CD1c-positive myeloid dendritic cell (primary cell): ENCODE measurements around the gene ACADS.

Experiments used
- DNase-seq: peaks from one replicate; pipeline ENCODE4 v3.0.0-alpha.2; 2016; ENCODE audit errors: extremely low spot score

Gene ACADS

GRCh38 chr12:120700886-120701285 lies 24.7 kb upstream of the ACADS start:
- DNase-seq = no peak

GRCh38 chr12:120702637-120703036 lies 23.0 kb upstream of the ACADS start:
- DNase-seq = no peak

DNA sequence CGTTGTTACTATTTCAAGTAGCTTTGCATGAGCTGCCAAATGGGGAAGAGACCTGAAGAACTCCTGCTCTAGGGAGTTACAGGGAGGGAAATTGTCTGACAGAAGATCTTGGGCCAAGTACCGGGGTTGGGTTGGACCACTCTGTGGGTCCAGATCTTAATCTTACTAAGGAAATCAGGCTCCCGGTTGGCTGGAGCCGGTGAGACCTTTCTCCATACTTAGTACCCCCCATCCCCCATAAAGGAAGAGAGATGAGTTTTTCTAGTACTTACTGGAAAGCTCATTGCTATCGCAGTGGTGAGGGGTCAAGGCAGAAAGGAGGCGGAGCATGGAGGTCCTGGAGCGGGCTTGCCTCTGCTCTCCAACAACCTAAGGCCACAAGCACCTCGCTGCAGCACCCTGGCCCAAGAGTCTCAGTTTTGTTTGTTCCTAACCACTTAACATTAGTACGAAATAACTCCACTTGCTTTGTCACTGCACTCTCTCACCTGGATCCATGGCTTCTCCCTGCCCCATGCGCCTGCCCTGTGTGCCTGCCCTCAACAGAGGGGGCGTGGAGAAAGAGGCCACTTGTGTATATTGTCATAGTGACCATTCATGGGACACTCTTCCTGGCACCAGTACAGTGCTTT lies 22.2 kb upstream of the ACADS start:
- DNase-seq = no peak

GRCh38 chr12:120705618-120706017 lies 20.0 kb upstream of the ACADS start:
- DNase-seq = no peak

- DNase-seq = no peak
Measured at GRCh38 chr12:120706029-120706428, 19.6 kb upstream of the ACADS start.

- DNase-seq = no peak
Measured at GRCh38 chr12:120708651-120709050, 17.0 kb upstream of the ACADS start.

- DNase-seq = peak; percentile 63
Measured at GRCh38 chr12:120710031-120710804, 15.4 kb upstream of the ACADS start, which contains the start of gene UNC119B. Gene UNC119B (plus strand): TSS chr12:120710458. CDS start chr12:120710475, 17 bp downstream.

DNA sequence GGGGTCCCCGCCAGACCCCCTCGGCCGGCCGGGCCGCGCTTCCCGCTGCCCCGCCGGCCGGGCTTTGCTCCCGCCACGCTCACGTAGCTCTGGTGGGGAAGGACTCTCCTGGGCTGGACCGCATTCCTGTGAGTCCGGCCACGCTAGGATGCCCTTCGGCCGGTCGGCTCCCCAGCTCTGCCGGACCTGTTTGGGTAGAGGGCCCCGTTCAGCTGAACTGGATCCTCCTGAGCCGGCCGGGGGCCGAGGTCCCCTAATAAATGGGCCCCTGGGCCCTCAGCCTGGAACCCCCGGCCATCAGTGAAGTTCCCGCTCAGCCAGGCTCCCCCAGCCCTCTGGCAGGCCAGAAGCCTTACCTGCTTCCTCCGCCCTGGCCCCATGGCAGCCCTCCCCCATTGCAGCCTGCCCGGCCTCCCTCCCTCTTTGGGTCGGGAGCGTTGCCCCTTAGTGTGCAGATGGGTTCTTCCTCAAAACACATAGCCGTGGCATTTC lies 14.8 kb upstream of the ACADS start:
- DNase-seq = peak; percentile 11

- no peak for DNase-seq
Measured at GRCh38 chr12:120711411-120711810, 14.2 kb upstream of the ACADS start.

- no peak for DNase-seq
Measured at GRCh38 chr12:120712610-120713009, 13.0 kb upstream of the ACADS start.

- peak; percentile 90 for DNase-seq
Measured at GRCh38 chr12:120713861-120714482, 11.7 kb upstream of the ACADS start.

DNA sequence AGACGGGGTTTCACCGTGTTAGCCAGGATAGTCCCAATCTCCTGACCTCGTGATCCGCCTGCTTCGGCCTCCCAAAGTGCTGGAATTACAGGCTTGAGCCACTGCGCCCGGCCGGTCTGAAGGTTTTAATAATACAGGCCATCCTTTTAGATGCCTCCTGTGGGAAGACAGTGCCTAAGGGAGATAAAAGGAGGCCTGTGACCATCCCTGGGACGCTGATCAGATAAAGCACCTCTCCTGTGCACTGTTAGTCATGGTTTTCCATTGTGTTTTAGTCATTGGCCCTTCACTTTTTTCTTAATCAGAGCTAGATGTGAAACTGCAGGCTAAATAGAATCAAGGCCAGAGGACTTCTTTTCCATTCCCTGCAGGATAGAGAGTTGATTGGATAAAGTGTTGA lies 7.6 kb upstream of the ACADS start:
- no peak for DNase-seq

- DNase-seq = no peak
Measured at GRCh38 chr12:120719072-120719471, 6.6 kb upstream of the ACADS start.

GRCh38 chr12:120719496-120720233 lies 6.0 kb upstream of the ACADS start:
- no peak for DNase-seq

DNA sequence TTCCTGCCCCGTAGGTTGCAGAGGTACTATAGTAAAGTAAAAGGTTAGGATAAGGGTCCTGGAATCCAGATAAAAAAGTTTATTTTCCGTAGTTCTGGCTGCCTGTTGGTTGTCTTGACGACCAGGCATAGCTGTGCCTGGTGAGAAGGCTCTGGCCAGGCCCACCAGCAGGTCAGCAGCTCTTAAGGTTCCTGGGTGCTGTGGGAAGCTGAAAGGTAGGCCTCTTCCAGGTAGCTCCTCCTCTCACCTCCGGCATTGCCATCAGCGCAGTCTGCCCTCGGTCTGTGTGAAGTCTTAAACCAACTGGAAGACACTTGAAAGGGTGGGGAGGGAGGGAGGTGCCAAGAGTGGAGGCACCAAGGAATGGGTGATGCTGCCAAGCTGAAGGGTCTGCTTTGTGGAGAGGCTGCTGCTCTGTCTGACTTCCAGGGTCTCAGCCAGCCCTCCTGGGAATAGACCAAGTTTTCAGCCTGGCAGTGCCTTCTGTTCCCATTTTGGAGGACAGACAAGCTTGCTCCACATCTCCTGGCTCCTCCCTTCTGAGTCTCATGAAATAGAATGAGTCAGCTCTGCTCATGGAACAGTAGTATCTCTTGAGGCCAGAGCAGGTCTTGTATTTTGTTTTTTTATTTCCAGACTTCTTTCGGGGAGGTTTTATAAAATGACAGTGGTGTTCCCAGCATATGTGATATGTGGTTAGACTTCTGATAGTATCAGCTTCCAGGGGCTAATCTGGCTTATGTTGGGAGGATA lies 5.2 kb upstream of the ACADS start:
- peak; percentile 61 for DNase-seq

- no peak for DNase-seq
Measured at GRCh38 chr12:120720987-120721801, 4.4 kb upstream of the ACADS start.

- DNase-seq = no peak
Measured at GRCh38 chr12:120721866-120722265, 3.8 kb upstream of the ACADS start.

DNA sequence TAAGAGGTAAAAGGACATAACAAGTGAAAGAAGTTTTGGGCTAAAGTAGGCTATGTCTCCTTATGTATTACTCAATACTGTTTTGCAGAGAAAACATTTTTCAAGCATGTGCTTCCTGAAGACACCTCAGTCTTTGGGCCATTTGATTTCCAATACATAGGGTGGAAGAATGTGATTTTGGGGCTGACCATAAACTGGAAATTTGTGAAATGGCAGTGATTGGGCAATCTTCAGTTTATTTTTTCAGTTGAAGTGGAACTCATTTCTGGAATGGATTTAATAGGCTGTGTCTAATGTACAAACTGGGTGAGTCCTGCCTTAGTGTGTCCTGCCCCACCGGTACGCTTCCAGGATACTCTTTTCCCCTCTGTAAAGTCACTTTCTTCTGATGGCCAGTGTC lies 2.8 kb upstream of the ACADS start:
- no peak for DNase-seq

DNA sequence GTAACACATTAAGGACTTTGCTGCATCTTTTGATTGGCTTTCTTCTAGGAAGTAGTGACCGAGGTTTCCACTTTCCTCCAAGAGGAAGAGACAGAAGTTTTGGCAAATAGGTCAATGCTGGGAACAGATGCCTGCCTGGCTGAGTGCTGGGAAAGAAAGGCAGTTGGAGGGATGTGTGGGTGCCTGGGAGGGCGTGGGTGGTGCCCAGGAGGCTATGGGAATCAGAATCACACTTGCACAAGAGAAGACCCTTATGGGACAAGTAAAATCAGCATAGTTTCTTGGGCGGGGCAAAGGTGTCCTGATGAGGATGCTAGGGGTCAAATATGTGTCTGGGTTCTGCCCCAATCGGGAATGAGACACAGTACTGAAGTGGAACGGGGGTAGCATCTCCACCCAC lies 906 bp upstream of the ACADS start:
- DNase-seq = no peak

DNA sequence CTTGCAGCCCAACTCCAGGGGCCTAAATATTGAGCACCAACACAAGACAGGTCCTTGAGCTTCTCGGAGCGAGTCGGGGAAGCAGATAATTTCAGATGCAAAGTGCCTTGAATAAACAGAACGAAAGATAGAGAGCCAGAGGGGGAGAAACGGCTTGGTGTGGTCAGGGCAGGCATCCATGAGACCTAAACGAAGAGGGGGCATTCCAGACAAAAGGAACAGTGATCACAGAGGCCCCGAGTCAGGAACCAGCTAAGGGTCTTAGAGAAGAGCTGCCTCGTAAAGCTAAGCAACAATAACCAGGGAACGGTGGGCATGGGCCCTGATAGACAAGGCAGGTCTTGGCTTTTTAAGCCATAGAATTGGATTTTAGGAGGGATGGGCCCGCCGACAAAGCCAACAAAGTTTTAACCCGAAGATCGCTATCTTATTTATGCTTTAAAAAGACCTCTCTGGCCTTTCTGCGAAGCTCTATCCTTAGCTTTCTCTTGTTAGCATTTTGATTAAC lies 421 bp upstream of the ACADS start:
- DNase-seq = no peak

DNA sequence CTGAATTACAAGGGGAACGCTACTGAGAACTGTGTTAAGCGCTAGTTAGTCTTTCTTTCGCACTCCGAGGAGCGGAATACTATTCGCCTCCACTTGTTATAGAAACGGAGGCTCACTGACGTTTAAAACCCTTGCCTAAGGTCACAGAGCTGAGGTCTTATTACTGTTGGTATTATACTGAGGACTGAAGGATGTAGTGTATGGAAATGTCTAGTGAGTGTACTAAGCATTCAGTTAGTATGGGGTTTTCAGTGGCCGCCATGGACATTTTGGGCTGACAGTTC lies 826 bp downstream of the ACADS start:
- no peak for DNase-seq
